H1 (cell line): ENCODE data around the gene EBF3. TPM values are rescaled to one million over a fixed set of nuclear protein-coding genes. Genes with fewer than 3 reads are reported as not detected.

ENCODE experiments used
- CREB1 ChIP-seq: IDR thresholded peaks from 2 replicates; pipeline ENCODE4 v1.6.1; 2012; ENCODE audit warnings: inconsistent platforms
- HDAC2 ChIP-seq, 2 experiments: fragments of 300-600 bp in 1 of 2; sonication (generic) in 1 of 2; IDR thresholded peaks; 2 replicates each; pipeline ENCODE4 v1.6.1; 2011 to 2012; ENCODE audit warnings: low read depth in 2 of 2, low read length in 2 of 2, mild to moderate bottlenecking in 2 of 2, moderate library complexity in 2 of 2, borderline replicate concordance in 1 of 2, inconsistent platforms in 1 of 2
- KDM5A ChIP-seq: fragments of 200-600 bp; IDR thresholded peaks from 2 replicates; pipeline ENCODE4 v1.7.1; 2012; ENCODE audit warnings: mild to moderate bottlenecking, low read length, inconsistent platforms, mixed read lengths
- TCF12 ChIP-seq: IDR thresholded peaks from 2 replicates; pipeline ENCODE4 v1.6.1; 2011; ENCODE audit warnings: low read depth, mild to moderate bottlenecking, low read length
- polyA plus RNA-seq, 7 experiments: library from polyadenylated mRNA; depleted of rRNA in 3 of 7; stranded (reverse) in 5 of 7; unstranded in 2 of 7; fragments of >200 nt in 5 of 7; fragments of 200-250 nt in 2 of 7; gene quantifications; 1 replicate in 5 of 7; 2 replicates in 1 of 7; 4 replicates in 1 of 7; pipeline versions ENCODE4 v1.2.1 to v1.2.3, GENCODE V29; 2011 to 2013; ENCODE audit warnings: missing spikeins in 2 of 7, mixed read lengths in 2 of 7
- total RNA-seq: library from RNA; stranded (reverse); fragmentation: NEBNext Ultra II Directional; extraction: Animal tissue kit (Norgen Biotek cat#: 25700); gene quantifications from 2 replicates; pipeline ENCODE4 v1.2.1, GENCODE V29; 2021
- TF ChIP-seq, protein P1 (sequence below): fragments of 300-600 bp; sonication (generic); IDR thresholded peaks from 2 replicates; pipeline ENCODE4 v1.7.1; 2012; ENCODE audit warnings: low read length, moderate library complexity, mild to moderate bottlenecking, inconsistent platforms; ENCODE audit not compliant: insufficient replicate concordance

Gene EBF3
- total and polyA plus RNA-seq, 2 of the 8 experiments (the other 6 are each of a cell fraction or from before 2014, with no cell fraction given): 0.08 to 0.26 TPM

- TF ChIP-seq, protein P1, sequence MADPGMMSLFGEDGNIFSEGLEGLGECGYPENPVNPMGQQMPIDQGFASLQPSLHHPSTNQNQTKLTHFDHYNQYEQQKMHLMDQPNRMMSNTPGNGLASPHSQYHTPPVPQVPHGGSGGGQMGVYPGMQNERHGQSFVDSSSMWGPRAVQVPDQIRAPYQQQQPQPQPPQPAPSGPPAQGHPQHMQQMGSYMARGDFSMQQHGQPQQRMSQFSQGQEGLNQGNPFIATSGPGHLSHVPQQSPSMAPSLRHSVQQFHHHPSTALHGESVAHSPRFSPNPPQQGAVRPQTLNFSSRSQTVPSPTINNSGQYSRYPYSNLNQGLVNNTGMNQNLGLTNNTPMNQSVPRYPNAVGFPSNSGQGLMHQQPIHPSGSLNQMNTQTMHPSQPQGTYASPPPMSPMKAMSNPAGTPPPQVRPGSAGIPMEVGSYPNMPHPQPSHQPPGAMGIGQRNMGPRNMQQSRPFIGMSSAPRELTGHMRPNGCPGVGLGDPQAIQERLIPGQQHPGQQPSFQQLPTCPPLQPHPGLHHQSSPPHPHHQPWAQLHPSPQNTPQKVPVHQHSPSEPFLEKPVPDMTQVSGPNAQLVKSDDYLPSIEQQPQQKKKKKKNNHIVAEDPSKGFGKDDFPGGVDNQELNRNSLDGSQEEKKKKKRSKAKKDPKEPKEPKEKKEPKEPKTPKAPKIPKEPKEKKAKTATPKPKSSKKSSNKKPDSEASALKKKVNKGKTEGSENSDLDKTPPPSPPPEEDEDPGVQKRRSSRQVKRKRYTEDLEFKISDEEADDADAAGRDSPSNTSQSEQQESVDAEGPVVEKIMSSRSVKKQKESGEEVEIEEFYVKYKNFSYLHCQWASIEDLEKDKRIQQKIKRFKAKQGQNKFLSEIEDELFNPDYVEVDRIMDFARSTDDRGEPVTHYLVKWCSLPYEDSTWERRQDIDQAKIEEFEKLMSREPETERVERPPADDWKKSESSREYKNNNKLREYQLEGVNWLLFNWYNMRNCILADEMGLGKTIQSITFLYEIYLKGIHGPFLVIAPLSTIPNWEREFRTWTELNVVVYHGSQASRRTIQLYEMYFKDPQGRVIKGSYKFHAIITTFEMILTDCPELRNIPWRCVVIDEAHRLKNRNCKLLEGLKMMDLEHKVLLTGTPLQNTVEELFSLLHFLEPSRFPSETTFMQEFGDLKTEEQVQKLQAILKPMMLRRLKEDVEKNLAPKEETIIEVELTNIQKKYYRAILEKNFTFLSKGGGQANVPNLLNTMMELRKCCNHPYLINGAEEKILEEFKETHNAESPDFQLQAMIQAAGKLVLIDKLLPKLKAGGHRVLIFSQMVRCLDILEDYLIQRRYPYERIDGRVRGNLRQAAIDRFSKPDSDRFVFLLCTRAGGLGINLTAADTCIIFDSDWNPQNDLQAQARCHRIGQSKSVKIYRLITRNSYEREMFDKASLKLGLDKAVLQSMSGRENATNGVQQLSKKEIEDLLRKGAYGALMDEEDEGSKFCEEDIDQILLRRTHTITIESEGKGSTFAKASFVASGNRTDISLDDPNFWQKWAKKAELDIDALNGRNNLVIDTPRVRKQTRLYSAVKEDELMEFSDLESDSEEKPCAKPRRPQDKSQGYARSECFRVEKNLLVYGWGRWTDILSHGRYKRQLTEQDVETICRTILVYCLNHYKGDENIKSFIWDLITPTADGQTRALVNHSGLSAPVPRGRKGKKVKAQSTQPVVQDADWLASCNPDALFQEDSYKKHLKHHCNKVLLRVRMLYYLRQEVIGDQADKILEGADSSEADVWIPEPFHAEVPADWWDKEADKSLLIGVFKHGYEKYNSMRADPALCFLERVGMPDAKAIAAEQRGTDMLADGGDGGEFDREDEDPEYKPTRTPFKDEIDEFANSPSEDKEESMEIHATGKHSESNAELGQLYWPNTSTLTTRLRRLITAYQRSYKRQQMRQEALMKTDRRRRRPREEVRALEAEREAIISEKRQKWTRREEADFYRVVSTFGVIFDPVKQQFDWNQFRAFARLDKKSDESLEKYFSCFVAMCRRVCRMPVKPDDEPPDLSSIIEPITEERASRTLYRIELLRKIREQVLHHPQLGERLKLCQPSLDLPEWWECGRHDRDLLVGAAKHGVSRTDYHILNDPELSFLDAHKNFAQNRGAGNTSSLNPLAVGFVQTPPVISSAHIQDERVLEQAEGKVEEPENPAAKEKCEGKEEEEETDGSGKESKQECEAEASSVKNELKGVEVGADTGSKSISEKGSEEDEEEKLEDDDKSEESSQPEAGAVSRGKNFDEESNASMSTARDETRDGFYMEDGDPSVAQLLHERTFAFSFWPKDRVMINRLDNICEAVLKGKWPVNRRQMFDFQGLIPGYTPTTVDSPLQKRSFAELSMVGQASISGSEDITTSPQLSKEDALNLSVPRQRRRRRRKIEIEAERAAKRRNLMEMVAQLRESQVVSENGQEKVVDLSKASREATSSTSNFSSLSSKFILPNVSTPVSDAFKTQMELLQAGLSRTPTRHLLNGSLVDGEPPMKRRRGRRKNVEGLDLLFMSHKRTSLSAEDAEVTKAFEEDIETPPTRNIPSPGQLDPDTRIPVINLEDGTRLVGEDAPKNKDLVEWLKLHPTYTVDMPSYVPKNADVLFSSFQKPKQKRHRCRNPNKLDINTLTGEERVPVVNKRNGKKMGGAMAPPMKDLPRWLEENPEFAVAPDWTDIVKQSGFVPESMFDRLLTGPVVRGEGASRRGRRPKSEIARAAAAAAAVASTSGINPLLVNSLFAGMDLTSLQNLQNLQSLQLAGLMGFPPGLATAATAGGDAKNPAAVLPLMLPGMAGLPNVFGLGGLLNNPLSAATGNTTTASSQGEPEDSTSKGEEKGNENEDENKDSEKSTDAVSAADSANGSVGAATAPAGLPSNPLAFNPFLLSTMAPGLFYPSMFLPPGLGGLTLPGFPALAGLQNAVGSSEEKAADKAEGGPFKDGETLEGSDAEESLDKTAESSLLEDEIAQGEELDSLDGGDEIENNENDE: no peak
- no peak for TF ChIP-seq HDAC2 (IDR thresholded peaks at IDR 0.05; ENCODE audit: borderline replicate concordance in 1 of 2, low read depth in 2 of 2, low read length in 2 of 2)
- no peak for TF ChIP-seq CREB1
- no peak for TF ChIP-seq TCF12
- no peak for TF ChIP-seq KDM5A
- TF ChIP-seq, all 59 proteins: peak for 0
Observed at GRCh38 chr10:129845111-129845753, 118.8 kb downstream of the EBF3 start (continued).
